NCI-H128 (cell line): ENCODE results near the gene VPS16.
"Not testable (repeated sequence)": the region's sequence is repeated elsewhere in the genome, so short reads cannot be mapped to it uniquely, and the experiment has no call there.

Experiments
- DNase-seq: peaks from one replicate; lab custom pipeline; 2025; ENCODE audit not compliant: unreplicated experiment; lab: John Stamatoyannopoulos, UW

Gene VPS16

DNA sequence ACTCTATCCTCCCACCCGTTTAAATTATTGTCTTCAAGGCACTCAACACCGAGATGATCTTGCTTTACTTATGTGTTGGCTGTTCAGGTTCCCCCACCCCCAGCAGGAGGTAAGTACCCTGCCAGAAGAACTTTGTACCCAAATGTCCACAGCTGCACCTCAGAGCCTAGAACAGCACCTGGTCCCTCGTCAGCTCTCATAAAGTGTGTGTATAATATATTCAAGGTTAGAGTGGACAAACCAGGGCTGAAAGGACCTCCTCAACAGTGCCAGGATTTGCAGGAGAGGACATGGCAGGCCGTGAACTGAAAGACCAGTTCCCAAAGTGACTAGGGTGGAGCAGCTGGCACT lies 34.2 kb upstream of the VPS16 start:
- no peak for DNase-seq

DNA sequence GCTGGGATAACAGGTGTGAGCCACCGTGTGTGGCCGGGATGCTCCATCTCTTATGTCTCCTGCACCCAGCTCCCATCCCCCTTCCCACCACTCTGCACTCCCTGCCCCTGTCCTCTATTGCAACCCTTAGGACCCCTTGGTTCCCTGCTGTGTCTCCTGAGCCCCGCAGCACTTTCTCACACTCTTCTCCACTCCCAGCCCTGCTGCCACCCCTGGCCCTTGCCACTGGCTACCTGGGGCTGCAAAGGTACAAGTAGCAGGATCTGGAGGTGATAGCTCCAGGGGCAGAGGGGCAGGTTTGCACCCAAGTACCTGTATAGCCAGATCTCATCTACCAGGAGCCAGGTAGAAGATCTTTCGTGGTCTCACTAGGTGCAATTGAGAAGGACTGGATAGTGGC lies 33.5 kb upstream of the VPS16 start:
- DNase-seq = no peak

- not testable (repeated sequence) for DNase-seq
Observed at GRCh38 chr20:2807929-2808328, 32.6 kb upstream of the VPS16 start.

DNA sequence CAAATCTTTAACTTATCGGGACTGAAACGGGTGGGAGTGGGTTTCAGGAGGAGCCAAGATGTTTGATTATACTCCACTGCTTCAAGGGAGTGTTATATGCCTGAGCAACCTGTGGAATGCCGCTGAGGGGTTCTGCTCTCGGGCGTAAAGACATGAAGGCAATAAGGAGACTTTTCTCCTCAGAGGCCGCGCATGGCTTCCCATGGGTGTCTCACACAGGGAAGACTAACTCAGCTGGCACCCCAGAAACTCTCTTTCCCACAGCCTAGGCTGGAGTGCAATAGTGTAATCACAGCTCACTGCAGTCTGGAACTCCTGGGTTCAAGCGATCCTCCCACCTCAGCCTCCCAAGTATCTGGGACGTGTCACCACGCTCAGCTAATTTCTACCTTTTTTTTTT lies 30.9 kb upstream of the VPS16 start:
- DNase-seq = no peak

DNA sequence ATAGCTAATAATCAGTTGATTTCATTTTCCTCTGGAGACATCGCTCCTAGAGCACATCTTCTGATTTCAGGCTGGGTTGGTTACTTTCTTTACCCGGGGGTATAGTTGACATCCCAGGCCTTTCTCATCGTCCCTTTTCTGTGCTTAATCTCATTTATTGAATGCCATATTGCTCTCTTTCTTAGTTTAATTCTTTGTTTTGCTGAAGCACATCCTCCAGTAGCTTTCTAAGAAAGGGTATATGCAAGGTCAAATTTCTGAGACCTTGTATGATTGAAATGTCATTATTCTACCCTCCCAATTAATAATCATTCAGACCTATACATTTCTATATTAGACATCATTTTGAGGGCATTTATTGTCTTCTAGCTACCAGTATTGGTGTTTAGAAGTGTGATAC lies 28.4 kb upstream of the VPS16 start:
- DNase-seq = no peak

- DNase-seq = no peak
Observed at GRCh38 chr20:2814076-2814475, 26.5 kb upstream of the VPS16 start.

DNA sequence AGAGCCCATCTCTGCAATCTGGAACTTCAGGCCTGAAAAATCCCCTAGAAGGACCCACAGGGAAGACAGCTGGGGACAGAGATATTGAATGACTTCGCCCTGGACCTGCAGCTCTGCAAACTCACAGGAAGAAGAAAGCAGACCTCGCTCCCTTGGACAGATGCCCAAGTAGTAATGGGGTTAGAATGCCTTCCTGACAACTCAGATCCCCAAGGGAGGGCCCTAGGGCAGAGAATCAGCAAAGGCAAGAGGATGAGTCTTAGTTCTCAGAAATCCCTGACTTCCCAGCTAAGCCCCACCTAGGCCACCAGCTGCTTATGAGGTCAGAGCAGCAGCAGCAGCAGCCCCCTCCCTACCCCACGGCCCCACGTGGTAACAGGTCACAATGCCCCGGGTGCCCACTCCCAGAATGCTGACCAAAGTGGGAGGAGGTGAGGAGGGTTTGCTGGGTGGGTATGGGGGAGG lies 25.9 kb upstream of the VPS16 start, which contains the start of gene C20orf141:
Gene C20orf141, plus strand, starts transcription at position 401 of the 465 bp plus-strand sequence. CDS start 198 bp downstream, outside the sequence.
- no peak for DNase-seq

DNA sequence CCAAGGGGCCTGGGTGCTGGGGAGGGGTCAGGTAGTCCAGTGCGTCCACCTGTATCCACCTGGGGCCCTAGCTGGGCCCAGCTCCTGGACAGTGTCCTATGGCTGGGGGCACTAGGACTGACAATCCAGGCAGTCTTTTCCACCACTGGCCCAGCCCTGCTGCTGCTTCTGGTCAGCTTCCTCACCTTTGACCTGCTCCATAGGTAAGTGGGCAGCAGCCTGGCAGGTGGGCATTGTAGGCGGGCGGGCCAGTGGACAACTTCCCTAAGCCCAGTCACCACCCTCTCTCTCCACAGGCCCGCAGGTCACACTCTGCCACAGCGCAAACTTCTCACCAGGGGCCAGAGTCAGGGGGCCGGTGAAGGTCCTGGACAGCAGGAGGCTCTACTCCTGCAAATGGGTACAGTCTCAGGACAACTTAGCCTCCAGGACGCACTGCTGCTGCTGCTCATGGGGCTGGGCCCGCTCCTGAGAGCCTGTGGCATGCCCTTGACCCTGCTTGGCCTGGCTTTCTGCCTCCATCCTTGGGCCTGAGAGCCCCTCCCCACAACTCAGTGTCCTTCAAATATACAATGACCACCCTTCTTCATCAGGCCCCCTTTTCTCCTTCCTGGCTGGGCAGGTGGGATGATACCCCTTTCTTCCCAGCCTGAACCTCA lies 25.2 kb upstream of the VPS16 start:
- no peak for DNase-seq

DNA sequence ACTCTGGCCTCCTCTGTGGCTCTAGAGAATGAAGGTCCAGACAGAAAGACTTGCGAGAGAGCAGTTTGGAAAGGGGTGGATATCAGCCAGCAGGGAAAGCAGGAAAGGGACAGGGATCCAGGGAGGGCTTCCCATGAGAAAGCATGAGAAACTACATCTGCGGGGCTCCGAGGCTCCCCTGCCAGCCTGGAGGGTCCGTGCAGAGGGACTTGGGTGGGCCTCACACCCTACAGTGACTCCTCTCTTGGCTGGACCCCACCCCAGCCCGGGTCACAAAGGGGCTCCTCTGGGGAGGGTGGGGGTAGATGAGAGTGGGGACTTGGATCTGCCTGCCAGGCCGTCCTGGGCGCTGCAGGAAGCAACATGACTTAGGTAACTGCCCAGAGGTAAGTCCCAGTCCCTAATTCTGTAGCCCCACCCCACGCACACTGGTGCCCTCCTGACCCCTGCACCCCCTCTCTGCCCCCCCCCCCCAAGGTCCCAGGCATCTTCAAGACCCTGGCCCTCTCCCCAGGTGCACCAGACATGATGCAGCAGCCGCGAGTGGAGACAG lies 24.4 kb upstream of the VPS16 start, which contains the start of gene TMEM239:
Gene TMEM239, plus strand, starts transcription at position 335 of the 553 bp plus-strand sequence. Its CDS starts 191 bp downstream, at position 526.
- DNase-seq = no peak

DNA sequence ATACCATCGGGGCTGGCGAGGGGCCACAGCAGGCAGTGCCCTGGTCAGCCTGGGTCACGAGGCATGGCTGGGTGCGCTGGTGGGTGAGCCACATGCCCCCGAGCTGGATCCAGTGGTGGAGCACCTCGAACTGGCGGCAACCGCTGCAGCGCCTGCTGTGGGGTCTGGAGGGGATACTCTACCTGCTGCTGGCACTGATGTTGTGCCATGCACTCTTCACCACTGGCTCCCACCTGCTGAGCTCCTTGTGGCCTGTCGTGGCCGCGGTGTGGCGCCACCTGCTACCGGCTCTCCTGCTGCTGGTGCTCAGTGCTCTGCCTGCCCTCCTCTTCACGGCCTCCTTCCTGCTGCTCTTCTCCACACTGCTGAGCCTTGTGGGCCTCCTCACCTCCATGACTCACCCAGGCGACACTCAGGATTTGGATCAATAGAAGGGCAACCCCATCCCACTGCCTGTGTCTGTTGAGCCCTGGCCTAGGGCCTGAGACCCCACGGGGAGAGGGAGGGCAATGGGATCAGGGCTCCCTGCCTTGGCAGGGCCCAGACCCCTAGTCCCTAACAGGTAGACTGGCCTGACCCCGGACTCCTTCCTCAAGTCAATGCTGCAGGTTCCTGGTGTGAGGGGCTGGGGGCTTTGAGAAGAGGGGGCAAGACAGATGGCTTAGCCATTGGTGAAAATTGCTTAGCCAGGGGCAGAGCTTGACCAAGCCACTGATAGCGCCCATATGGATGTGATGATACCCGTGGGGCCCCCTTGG lies 23.8 kb upstream of the VPS16 start:
- no peak for DNase-seq

DNA sequence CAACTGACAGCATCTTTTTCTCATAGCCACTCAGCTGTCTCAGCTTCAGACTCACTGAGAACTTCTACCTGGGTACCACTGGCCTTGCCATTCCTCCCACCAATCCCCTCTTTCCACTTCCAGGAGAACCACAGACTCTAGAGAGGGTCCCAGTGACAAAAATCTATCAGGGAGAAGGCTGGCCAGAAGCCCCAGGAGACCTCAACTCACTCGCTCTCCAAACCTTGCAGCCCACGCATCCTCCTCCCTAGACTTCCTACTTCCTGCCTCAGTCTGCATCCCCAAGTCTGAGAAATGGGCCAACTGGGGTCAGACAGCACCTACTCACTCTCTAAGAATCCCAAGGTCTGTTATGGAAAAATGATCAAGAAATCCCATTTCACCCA lies 23.2 kb upstream of the VPS16 start:
- no peak for DNase-seq

- no peak for DNase-seq
Observed at GRCh38 chr20:2817891-2818595, 22.5 kb upstream of the VPS16 start.

DNA sequence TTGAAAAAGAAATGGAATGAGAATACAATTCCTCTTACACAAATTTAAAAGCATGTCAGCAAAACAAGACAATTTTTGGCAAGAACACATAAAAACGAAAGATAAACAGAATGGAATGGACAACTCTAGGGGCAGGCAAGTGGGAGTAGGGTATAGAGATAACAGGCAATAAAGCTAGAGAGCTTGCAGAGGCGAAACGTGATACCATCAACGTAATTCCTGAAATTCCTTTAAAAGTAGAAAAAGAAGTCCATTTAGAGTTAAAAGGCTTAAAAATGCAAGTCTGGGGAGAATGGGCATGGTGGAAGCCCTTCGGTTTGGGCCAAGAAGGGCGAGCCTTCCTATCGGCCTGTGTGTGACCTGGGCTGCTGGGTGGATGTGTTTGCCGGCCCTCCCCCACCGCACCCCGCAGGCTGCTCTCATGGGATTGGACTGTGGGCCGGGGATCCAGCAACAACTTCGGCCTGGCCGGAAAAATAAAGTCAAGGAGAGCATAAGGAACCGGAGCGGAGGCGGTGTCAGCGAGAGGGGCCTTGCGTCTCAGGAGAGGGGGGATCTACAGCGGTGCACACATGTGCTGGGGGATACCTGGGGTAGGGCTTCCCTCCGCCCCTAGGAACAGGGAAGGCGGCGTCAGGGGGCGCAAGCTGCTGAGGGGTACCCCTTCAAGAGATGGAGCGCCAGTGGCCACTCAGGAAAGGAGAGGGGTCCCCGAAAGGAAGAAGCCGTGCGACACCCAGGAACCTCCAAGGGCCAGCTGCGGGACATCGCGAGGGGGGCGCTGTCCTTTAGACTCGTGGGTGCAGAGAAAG lies 20.3 kb upstream of the VPS16 start:
- no peak for DNase-seq

GRCh38 chr20:2820896-2821869 lies 19.4 kb upstream of the VPS16 start:
- no peak for DNase-seq

DNA sequence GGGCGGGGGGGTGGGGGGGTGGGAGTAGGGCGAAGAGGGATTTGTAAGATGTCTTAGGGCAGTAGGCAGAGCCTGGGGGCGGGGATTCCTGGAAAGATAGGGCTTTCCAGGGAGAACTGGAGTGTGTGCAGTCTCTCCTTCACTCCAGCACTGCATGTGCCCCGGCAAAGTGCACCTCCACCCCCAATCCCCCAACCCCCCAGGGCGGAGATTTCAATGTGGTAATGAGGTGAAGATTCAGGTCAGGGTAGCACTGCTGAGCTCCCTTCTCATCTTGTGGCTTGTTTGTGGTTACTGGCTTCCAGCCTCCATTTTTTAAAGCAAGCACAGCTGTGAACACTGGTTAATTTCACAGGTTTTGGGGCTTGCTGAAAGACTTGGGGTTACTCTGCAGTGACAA lies 18.5 kb upstream of the VPS16 start:
- DNase-seq = no peak

DNA sequence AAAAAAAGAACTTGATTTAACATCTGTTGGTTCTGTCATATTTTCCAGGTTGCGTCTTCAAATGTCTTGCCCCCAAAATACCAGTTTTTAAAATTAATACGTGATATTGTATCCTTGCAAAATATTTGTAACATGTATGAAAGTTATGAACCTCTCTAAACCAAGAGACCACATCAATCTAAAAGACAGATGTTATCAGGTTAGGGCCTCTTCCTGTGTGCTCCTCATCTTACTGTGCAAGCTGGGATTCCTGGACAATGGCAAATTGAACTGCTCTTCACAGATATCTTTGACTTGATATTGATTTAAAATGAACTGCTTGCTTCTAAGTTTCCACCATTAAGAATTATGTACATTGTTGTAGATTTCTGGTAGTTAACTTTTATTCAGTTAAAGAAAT lies 14.8 kb upstream of the VPS16 start:
- DNase-seq = no peak

- no peak for DNase-seq
Observed at GRCh38 chr20:2826655-2827054, 13.9 kb upstream of the VPS16 start.

GRCh38 chr20:2829376-2829775 lies 11.2 kb upstream of the VPS16 start:
- DNase-seq = no peak

- DNase-seq = not testable (repeated sequence)
Observed at GRCh38 chr20:2831206-2831605, 9.3 kb upstream of the VPS16 start.

GRCh38 chr20:2833761-2834160 lies 6.8 kb upstream of the VPS16 start:
- DNase-seq = no peak
